Mesendoderm (in vitro differentiated cells): ENCODE results near the gene RASA4B.

Experiments
- DNase-seq: peaks from one replicate; pipeline ENCODE4 v3.0.0; 2013
- H2AK5ac ChIP-seq: 2 replicates; pipeline ENCODE4 v1.6.1; 2013; ENCODE audit warnings: low read length, inconsistent platforms
- H2BK120ac ChIP-seq: 2 replicates; pipeline ENCODE4 v1.6.1; 2013; ENCODE audit warnings: low read depth, mild to moderate bottlenecking, low read length, moderate library complexity, mixed read lengths
- H2BK15ac ChIP-seq: replicated peaks from 2 replicates; pipeline ENCODE4 v1.6.1; 2013; ENCODE audit warnings: low read depth, mild to moderate bottlenecking, moderate library complexity
- H2BK5ac ChIP-seq: 2 replicates; pipeline ENCODE4 v1.6.1; 2013; ENCODE audit warnings: low read length, inconsistent platforms
- H3K18ac ChIP-seq: 2 replicates; pipeline ENCODE4 v1.6.1; 2013; ENCODE audit warnings: mild to moderate bottlenecking, low read length, mixed read lengths
- H3K23ac ChIP-seq: one replicate; pipeline ENCODE4 v1.6.1; 2013; ENCODE audit warnings: low read length
- H3K27ac ChIP-seq: 2 replicates; pipeline ENCODE4 v1.5.1; 2013; ENCODE audit warnings: low read depth, mild to moderate bottlenecking, inconsistent platforms, low read length, moderate library complexity
- H3K27me3 ChIP-seq: 2 replicates; pipeline ENCODE4 v1.6.1; 2013; ENCODE audit warnings: low read length, control low read depth, mild to moderate bottlenecking, inconsistent platforms; ENCODE audit not compliant: insufficient read depth, poor library complexity
- H3K36me3 ChIP-seq: 2 replicates; pipeline ENCODE4 v1.6.1; 2013; ENCODE audit warnings: low read length, inconsistent platforms; ENCODE audit not compliant: control insufficient read depth, insufficient read depth
- H3K4ac ChIP-seq: one replicate; pipeline ENCODE4 v1.6.1; 2013; ENCODE audit warnings: low read depth, mild to moderate bottlenecking, low read length, moderate library complexity
- H3K4me1 ChIP-seq: 2 replicates; pipeline ENCODE4 v1.6.1; 2013; ENCODE audit warnings: low read depth, low read length, inconsistent platforms; ENCODE audit not compliant: control insufficient read depth
- H3K4me2 ChIP-seq: 2 replicates; pipeline ENCODE4 v1.6.1; 2013; ENCODE audit warnings: low read length
- H3K4me3 ChIP-seq: 2 replicates; pipeline ENCODE4 v1.5.1; 2013; ENCODE audit warnings: mild to moderate bottlenecking, low read length
- H3K56ac ChIP-seq: one replicate; pipeline ENCODE4 v1.6.1; 2013; ENCODE audit warnings: low read length
- H3K79me1 ChIP-seq: 2 replicates; pipeline ENCODE4 v1.6.1; 2013; ENCODE audit warnings: low read length, inconsistent platforms
- H3K79me2 ChIP-seq: 2 replicates; pipeline ENCODE4 v1.6.1; 2013; ENCODE audit warnings: mild to moderate bottlenecking, low read length; ENCODE audit not compliant: control insufficient read depth, insufficient read depth
- H3K9ac ChIP-seq: 2 replicates; pipeline ENCODE4 v1.6.1; 2013; ENCODE audit warnings: low read length, inconsistent platforms
- H4K5ac ChIP-seq: one replicate; pipeline ENCODE4 v1.6.1; 2013; ENCODE audit warnings: low read length
- H4K8ac ChIP-seq: one replicate; pipeline ENCODE4 v1.6.1; 2013; ENCODE audit warnings: low read depth, mild to moderate bottlenecking, control low read depth, low read length, moderate library complexity
- WGBS: extraction: QIAGEN DNeasy Blood & Tissue Kit; methylation state at CpG from one replicate; pipeline ENCODE4 v1.1.7; 2013; ENCODE audit warnings: low lambda C conversion rate, missing lambda C conversion rate; ENCODE audit not compliant: insufficient coverage; ENCODE audit errors: extremely low coverage; 5-methylcytosine and 5-hydroxymethylcytosine counted together

Gene RASA4B

GRCh38 chr7:102463841-102464576 lies 53.6 kb downstream of the RASA4B start:
- no CpG with 5 or more reads among the region's 24 CpGs for WGBS
- Histone ChIP-seq H3K4me1 (no peaks in the 10 kb centered on the region), H3K23ac (peak overlapping the region; percentile 80), H2BK5ac (peak overlapping the region; percentile 90), H3K79me1 (peaks cover 12% of the 10 kb centered on the region), H3K27ac (no peak overlapping the region), H4K5ac (no peak overlapping the region), H2BK15ac (no peak overlapping the region), H3K56ac (peak overlapping the region; percentile 99), H3K4me2 (peak overlapping the region; percentile 95), H2BK120ac (no peak overlapping the region), H4K8ac (no peak overlapping the region), H3K79me2 (peaks cover 5% of the 10 kb centered on the region), H3K9ac (peak overlapping the region; percentile 100), H3K4me3 (peak overlapping the region; percentile 100), H2AK5ac (peak overlapping the region; percentile 98), H3K36me3 (peaks cover 3% of the 10 kb centered on the region), H3K18ac (peak overlapping the region; percentile 3), H3K4ac (no peak overlapping the region), H3K27me3 (no peaks in the 10 kb centered on the region)
- DNase-seq, result no peak

- H2BK120ac ChIP-seq, result no peak overlapping the region
- H3K27me3 ChIP-seq, result no peaks in the 10 kb centered on the region
- H2BK5ac ChIP-seq, result no peak overlapping the region
- H3K9ac ChIP-seq, result no peak overlapping the region
- H2BK15ac ChIP-seq, result no peak overlapping the region
- H4K8ac ChIP-seq, result no peak overlapping the region
- H3K4ac ChIP-seq, result no peak overlapping the region
- no peak overlapping the region for H3K56ac ChIP-seq
- no peak overlapping the region for H3K18ac ChIP-seq
- no CpG with 5 or more reads among the region's 8 CpGs for WGBS
- H3K23ac ChIP-seq, result no peak overlapping the region
- H3K4me3 ChIP-seq, result no peak overlapping the region
- H3K36me3 ChIP-seq, result peaks cover 5% of the 10 kb centered on the region
- H3K79me1 ChIP-seq, result peaks cover 9% of the 10 kb centered on the region
- no peak overlapping the region for H4K5ac ChIP-seq
- no peak overlapping the region for H3K27ac ChIP-seq
- no peak overlapping the region for H3K4me2 ChIP-seq
- H3K4me1 ChIP-seq, result no peaks in the 10 kb centered on the region
- peaks cover 5% of the 10 kb centered on the region for H3K79me2 ChIP-seq
- no peak overlapping the region for H2AK5ac ChIP-seq
- no peak for DNase-seq
These were observed 57.1 kb downstream of the RASA4B start for GRCh38 chr7:102460467-102460866.

GRCh38 chr7:102459221-102459844 lies 58.2 kb downstream of the RASA4B start:
- Histone ChIP-seq H3K23ac (no peak overlapping the region), H3K4me1 (no peaks in the 10 kb centered on the region), H2BK5ac (no peak overlapping the region), H3K79me1 (peaks cover 7% of the 10 kb centered on the region), H4K8ac (no peak overlapping the region), H3K4ac (no peak overlapping the region), H2AK5ac (no peak overlapping the region), H3K18ac (no peak overlapping the region), H3K56ac (no peak overlapping the region), H3K36me3 (peaks cover 5% of the 10 kb centered on the region), H3K27me3 (no peaks in the 10 kb centered on the region), H2BK120ac (no peak overlapping the region), H3K4me3 (no peak overlapping the region), H4K5ac (no peak overlapping the region), H3K27ac (no peak overlapping the region), H3K9ac (no peak overlapping the region), H3K4me2 (no peak overlapping the region), H2BK15ac (no peak overlapping the region), H3K79me2 (peaks cover 4% of the 10 kb centered on the region)
- WGBS, result no CpG with 5 or more reads among the region's 24 CpGs
- DNase-seq, result no peak

- DNase-seq, result no peak
These were observed 60.1 kb downstream of the RASA4B start for GRCh38 chr7:102457352-102457924.

GRCh38 chr7:102456327-102456726 lies 61.2 kb downstream of the RASA4B start:
- Histone ChIP-seq H3K27me3 (no peaks in the 10 kb centered on the region), H4K5ac (no peak overlapping the region), H3K4me3 (no peak overlapping the region), H2AK5ac (no peak overlapping the region), H3K56ac (no peak overlapping the region), H3K18ac (no peak overlapping the region), H3K79me2 (no peaks in the 10 kb centered on the region), H2BK5ac (no peak overlapping the region), H3K4ac (no peak overlapping the region), H3K36me3 (peaks cover 5% of the 10 kb centered on the region), H2BK15ac (no peak overlapping the region), H3K4me1 (no peaks in the 10 kb centered on the region), H2BK120ac (no peak overlapping the region), H4K8ac (no peak overlapping the region), H3K4me2 (no peak overlapping the region), H3K79me1 (no peaks in the 10 kb centered on the region), H3K23ac (no peak overlapping the region), H3K9ac (no peak overlapping the region), H3K27ac (no peak overlapping the region)
- no CpG with 5 or more reads among the region's 10 CpGs for WGBS
- peak; percentile 28 for DNase-seq

More at GRCh38 chr7:102457352-102457924, 60.1 kb downstream of the RASA4B start:
- Histone ChIP-seq H3K56ac (no peak overlapping the region), H4K5ac (no peak overlapping the region), H3K9ac (no peak overlapping the region), H3K4me2 (no peak overlapping the region), H3K4ac (no peak overlapping the region), H3K79me2 (no peaks in the 10 kb centered on the region), H2BK120ac (no peak overlapping the region), H3K4me1 (no peaks in the 10 kb centered on the region), H3K79me1 (no peaks in the 10 kb centered on the region), H3K18ac (no peak overlapping the region), H3K23ac (no peak overlapping the region), H3K36me3 (peaks cover 5% of the 10 kb centered on the region), H2AK5ac (no peak overlapping the region), H3K27ac (no peak overlapping the region), H3K4me3 (no peak overlapping the region), H2BK5ac (no peak overlapping the region), H2BK15ac (no peak overlapping the region), H3K27me3 (no peaks in the 10 kb centered on the region), H4K8ac (no peak overlapping the region)
- WGBS, result no CpG with 5 or more reads among the region's 40 CpGs
